Peyer's patch (tissue), 4 donors: Measurements from ENCODE around the gene PRND. TPM values are rescaled to one million over a fixed set of nuclear protein-coding genes. Genes with fewer than 3 reads are reported as not detected.

Source experiments
- DNase-seq, 3 donors: peaks; one replicate each; pipeline ENCODE4 v3.0.0-alpha.2; 2017 to 2019
- H3K27ac ChIP-seq, 4 donors: fragments of 200-600 bp; sonication (generic); one replicate each; pipeline ENCODE4 v1.5.1; 2016 to 2019
- H3K27me3 ChIP-seq, 2 donors: fragments of 200-600 bp; sonication (generic); one replicate each; pipeline ENCODE4 v1.5.1; 2019
- H3K36me3 ChIP-seq, 3 donors: fragments of 200-600 bp; sonication (generic); one replicate each; pipeline ENCODE4 v1.5.1; 2016 to 2019
- H3K4me1 ChIP-seq, 4 donors: fragments of 200-600 bp; sonication (generic); one replicate each; pipeline ENCODE4 v1.5.1; 2016 to 2019
- H3K4me3 ChIP-seq, 4 donors: fragments of 200-600 bp; sonication (generic); 1 replicate in 3 of 4; 2 replicates in 1 of 4; pipeline ENCODE4 v1.5.1; 2016 to 2019; ENCODE audit warnings: mild to moderate bottlenecking in 1 of 4
- H3K9me3 ChIP-seq, 4 donors: fragments of 200-600 bp; sonication (generic); one replicate each; pipeline ENCODE4 v1.5.1; 2016 to 2019; ENCODE audit warnings: mild to moderate bottlenecking in 1 of 4
- CTCF ChIP-seq, 6 experiments: fragments of 450-650 bp in 4 of 6; fragments of 200-600 bp in 2 of 6; sonication (generic) in 1 of 6; IDR thresholded peaks; one replicate each; pipeline ENCODE4 v1.5.1; 2017 to 2019; ENCODE audit warnings: antibody characterized with exemption in 6 of 6, mild to moderate bottlenecking in 3 of 6, moderate library complexity in 1 of 6
- POLR2A ChIP-seq, 2 donors: fragments of 450-650 bp; IDR thresholded peaks; one replicate each; pipeline ENCODE4 v1.5.1; 2017; ENCODE audit warnings: antibody characterized with exemption in 2 of 2, mild to moderate bottlenecking in 2 of 2, moderate library complexity in 2 of 2
- total RNA-seq, 4 donors: library from RNA; depleted of rRNA; stranded (reverse); fragments of >200 nt; gene quantifications; one replicate each; pipeline ENCODE4 v1.1.0, GENCODE V29; 2016

Gene PRND
- total RNA-seq, 4 donors from 2014 or later = not detected

- no peaks in the 10 kb centered on the region for H3K27me3 ChIP-seq
- H3K9me3 ChIP-seq = no peaks in the 10 kb centered on the region
- TF ChIP-seq CTCF (IDR thresholded peaks at IDR 0.05) (no peak), POLR2A (IDR thresholded peaks at IDR 0.05) (no peak)
- H3K27ac ChIP-seq = no peak overlapping the region
- H3K4me3 ChIP-seq = no peak overlapping the region
- H3K36me3 ChIP-seq = no peaks in the 10 kb centered on the region
- H3K4me1 ChIP-seq = no peaks in the 10 kb centered on the region
- DNase-seq = no peak
These were observed 12.9 kb upstream of the PRND start for GRCh38 chr20:4708856-4709255.

GRCh38 chr20:4709261-4710105 lies 12.2 kb upstream of the PRND start:
- no peak overlapping the region for H3K27ac ChIP-seq

GRCh38 chr20:4710106-4710475 lies 11.6 kb upstream of the PRND start:
- no peak overlapping the region for H3K4me3 ChIP-seq
- no peak for DNase-seq
- TF ChIP-seq POLR2A (IDR thresholded peaks at IDR 0.05) (no peak), CTCF (IDR thresholded peaks at IDR 0.05) (no peak)
- H3K36me3 ChIP-seq = no peaks in the 10 kb centered on the region
- H3K4me1 ChIP-seq = no peaks in the 10 kb centered on the region
- no peaks in the 10 kb centered on the region for H3K27me3 ChIP-seq
- no peaks in the 10 kb centered on the region for H3K9me3 ChIP-seq
- H3K27ac ChIP-seq = no peak overlapping the region

More at GRCh38 chr20:4709261-4710105, 12.2 kb upstream of the PRND start:
- TF ChIP-seq CTCF (IDR thresholded peaks at IDR 0.05) (no peak), POLR2A (IDR thresholded peaks at IDR 0.05) (no peak)
- Histone ChIP-seq H3K36me3 (no peaks in the 10 kb centered on the region), H3K4me1 (no peaks in the 10 kb centered on the region), H3K4me3 (no peak overlapping the region), H3K9me3 (no peaks in the 10 kb centered on the region), H3K27me3 (no peaks in the 10 kb centered on the region)
- DNase-seq = no peak

- DNase-seq = peak in 1 of 3 donors; percentile 28
- H3K27me3 ChIP-seq = no peaks in the 10 kb centered on the region
- no peaks in the 10 kb centered on the region for H3K9me3 ChIP-seq
- TF ChIP-seq CTCF (IDR thresholded peaks at IDR 0.05) = no peak
- no peak for TF ChIP-seq POLR2A (IDR thresholded peaks at IDR 0.05)
- H3K4me1 ChIP-seq = no peaks in the 10 kb centered on the region
- H3K27ac ChIP-seq = no peak overlapping the region
- no peak overlapping the region for H3K4me3 ChIP-seq
- no peaks in the 10 kb centered on the region for H3K36me3 ChIP-seq
These were observed 10.2 kb upstream of the PRND start for GRCh38 chr20:4711511-4711910.

- no peaks in the 10 kb centered on the region for H3K36me3 ChIP-seq
- DNase-seq = no peak
- no peaks in the 10 kb centered on the region for H3K4me1 ChIP-seq
- H3K9me3 ChIP-seq = no peaks in the 10 kb centered on the region
- no peak overlapping the region for H3K4me3 ChIP-seq
- H3K27me3 ChIP-seq = no peaks in the 10 kb centered on the region
- H3K27ac ChIP-seq = no peak overlapping the region
- TF ChIP-seq CTCF (IDR thresholded peaks at IDR 0.05) (no peak), POLR2A (IDR thresholded peaks at IDR 0.05) (no peak)
These were observed 8.3 kb upstream of the PRND start for GRCh38 chr20:4713401-4713800.
